ES-I3 (cell line): Measurements from ENCODE around the gene RASGEF1C.

Source experiments
- H3K36me3 ChIP-seq: 2 replicates; pipeline ENCODE4 v1.6.1; 2013; ENCODE audit warnings: mild to moderate bottlenecking, low read length, control low read depth, moderate library complexity; ENCODE audit not compliant: insufficient read depth
- H3K4me1 ChIP-seq: 2 replicates; pipeline ENCODE4 v1.6.1; 2013; ENCODE audit warnings: mild to moderate bottlenecking, control low read depth, low read length; ENCODE audit not compliant: insufficient read depth
- H3K9ac ChIP-seq: 2 replicates; pipeline ENCODE4 v1.6.1; 2013; ENCODE audit warnings: low read depth, mild to moderate bottlenecking, low read length, moderate library complexity
- H3K9me3 ChIP-seq: 2 replicates; pipeline ENCODE4 v1.6.1; 2013; ENCODE audit warnings: mild to moderate bottlenecking, low read length, moderate library complexity; ENCODE audit not compliant: control insufficient read depth, insufficient read depth

Gene RASGEF1C

DNA sequence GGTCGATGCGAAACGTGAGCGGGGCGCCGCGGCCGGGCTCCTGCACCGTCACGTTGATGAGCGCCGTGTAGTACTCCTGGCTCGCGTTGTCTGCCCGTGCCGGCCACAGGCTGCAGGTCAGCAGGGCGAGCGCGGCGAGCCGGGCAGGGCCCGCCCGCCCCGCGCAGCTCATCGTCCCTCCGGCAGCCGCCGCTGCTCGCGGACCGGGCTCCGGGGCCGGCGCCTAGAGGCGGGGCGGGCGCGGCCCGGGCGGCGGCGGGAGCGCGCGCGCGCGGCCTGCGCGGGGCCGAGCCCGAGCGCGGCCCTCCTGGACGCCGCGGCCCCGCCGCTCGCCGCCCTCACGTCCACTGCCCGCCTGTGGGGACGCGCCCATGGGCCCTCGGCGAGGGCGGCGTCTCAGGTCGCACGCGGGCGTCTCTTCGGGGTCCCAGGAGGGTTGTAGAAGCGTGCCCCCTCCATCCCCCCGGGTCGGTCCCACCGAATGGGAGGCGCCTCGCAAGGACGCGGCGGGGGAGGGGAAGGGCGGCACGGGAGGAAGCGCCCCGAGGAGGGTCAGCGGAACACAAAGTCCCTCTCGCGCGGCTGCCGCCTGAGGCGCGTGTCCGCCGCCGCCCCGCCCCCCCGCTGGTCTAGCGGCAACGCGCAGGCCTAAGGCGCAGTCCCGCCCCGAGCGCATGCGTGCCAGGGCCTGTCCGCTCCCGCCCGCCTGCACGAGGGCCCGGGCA is 137.3 kb downstream of the RASGEF1C start, which contains the start of gene RNF130:
RNF130 (minus strand) TSS at position 229 of the 725 bp plus-strand sequence; CDS start at position 172, 57 bp downstream.
- H3K9me3 ChIP-seq, result peaks cover 10% of the 10 kb centered on the region
- H3K4me1 ChIP-seq, result peaks cover 13% of the 10 kb centered on the region
- H3K9ac ChIP-seq, result peak within 1 kb of the TSS; percentile 91
- no peaks in the 10 kb centered on the region for H3K36me3 ChIP-seq

DNA sequence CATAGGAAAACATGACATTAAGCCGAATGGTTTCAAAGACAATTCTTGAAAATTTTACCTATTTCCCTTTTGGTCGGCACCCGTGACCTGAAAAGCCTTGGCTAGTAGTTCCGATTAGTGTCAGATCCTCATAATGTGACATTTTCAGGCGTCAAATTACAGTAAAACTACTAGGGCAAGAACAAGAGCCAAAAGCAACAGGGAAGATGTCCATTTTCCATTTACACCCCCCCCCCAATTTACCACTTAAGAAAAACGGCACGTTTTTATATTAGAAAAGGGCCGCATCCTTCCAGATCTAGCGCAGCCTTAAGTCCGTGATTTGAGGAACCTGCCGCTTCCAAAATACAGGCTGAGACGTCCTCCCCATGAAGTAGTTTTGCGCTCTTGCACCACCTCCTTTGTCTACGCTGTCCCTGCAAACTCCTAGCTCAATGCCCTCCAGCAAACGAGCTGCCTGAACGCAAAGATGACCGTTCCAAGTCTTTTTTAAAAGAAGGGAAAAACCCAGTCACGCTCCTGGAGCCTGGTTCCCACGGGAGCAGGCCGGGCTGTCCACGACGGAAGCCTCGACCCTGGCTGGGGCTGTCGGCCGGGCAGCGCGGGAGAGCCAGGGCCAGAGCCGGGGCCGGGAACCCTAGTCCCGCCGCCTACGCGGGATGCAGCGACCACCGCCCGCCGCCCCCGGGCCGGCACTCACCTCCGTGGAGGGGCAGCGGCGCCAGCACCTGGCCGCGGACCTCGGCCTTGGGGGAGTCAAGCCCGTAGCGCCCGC is 138.1 kb downstream of the RASGEF1C start:
- peaks cover 10% of the 10 kb centered on the region for H3K9me3 ChIP-seq
- peaks cover 13% of the 10 kb centered on the region for H3K4me1 ChIP-seq
- H3K36me3 ChIP-seq, result no peaks in the 10 kb centered on the region
- peak overlapping the region; percentile 91 for H3K9ac ChIP-seq

DNA sequence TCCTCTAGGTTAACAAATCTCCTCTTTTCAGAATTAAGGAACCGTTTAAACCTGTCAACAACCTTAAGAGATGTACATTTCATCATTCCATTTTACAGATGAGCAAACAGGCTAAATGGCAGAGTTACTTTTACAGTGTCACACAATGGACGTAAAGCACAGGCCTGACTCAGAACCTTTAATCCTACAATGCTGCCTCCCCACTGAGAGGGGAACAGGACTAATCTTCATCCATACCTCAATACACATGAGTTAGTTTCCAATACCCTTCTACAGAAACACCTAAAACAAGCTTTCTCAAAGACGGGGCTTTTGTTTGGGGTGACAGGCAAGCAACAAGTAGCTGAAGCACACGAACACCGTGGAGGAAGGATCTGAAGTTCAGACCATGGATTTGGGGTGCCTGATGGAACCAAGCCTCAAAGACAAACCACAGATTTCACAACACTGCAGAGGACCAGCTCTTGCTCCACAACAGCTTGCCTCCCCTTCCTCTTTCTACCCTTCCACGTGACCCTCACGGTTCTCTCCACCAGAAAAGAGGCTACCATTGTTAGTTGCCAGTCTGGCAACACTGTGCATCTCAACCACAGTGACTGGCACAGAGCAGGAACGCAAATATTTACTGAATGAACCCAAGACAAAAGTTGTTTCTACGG is 139.3 kb downstream of the RASGEF1C start:
- Histone ChIP-seq H3K36me3 (no peaks in the 10 kb centered on the region), H3K9ac (peak overlapping the region; percentile 91), H3K4me1 (peaks cover 13% of the 10 kb centered on the region)

GRCh38 chr5:180068519-180069090 is 140.4 kb downstream of the RASGEF1C start:
- Histone ChIP-seq H3K9ac (no peak overlapping the region), H3K4me1 (peaks cover 13% of the 10 kb centered on the region), H3K36me3 (no peaks in the 10 kb centered on the region), H3K9me3 (peaks cover 10% of the 10 kb centered on the region)

More for the DNA sequence above, 139.3 kb downstream of the RASGEF1C start:
- H3K9me3 ChIP-seq, result peaks cover 10% of the 10 kb centered on the region

- peaks cover 9% of the 10 kb centered on the region for H3K9me3 ChIP-seq
- no peaks in the 10 kb centered on the region for H3K36me3 ChIP-seq
- H3K4me1 ChIP-seq, result peaks cover 13% of the 10 kb centered on the region
- H3K9ac ChIP-seq, result no peak overlapping the region
Observed at GRCh38 chr5:180067986-180068385, 141.0 kb downstream of the RASGEF1C start.

- Histone ChIP-seq H3K9me3 (no peaks in the 10 kb centered on the region), H3K36me3 (no peaks in the 10 kb centered on the region), H3K9ac (no peak overlapping the region), H3K4me1 (peaks cover 34% of the 10 kb centered on the region)
Observed at GRCh38 chr5:180060192-180060591, 148.8 kb downstream of the RASGEF1C start.

DNA sequence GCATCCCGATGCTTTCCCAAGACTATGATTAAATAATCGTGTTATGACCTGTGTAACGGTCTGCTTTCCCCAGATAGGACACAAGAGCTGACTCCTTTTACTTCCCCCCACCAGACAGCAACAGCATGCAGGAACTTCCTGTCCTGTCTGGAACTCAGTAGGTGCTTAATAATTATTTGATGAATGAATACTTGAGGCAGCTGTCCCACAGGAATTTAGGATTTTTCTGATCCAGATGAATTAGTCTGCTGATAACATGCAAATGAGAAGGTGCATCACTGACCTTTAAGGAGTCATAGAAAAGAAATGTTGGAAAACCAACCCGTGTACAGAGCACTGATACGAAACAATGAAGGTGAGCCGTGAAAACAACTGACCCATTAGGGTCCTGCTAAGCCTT is 149.7 kb downstream of the RASGEF1C start:
- Histone ChIP-seq H3K9me3 (no peaks in the 10 kb centered on the region), H3K4me1 (peaks cover 38% of the 10 kb centered on the region), H3K36me3 (no peaks in the 10 kb centered on the region), H3K9ac (no peak overlapping the region)

DNA sequence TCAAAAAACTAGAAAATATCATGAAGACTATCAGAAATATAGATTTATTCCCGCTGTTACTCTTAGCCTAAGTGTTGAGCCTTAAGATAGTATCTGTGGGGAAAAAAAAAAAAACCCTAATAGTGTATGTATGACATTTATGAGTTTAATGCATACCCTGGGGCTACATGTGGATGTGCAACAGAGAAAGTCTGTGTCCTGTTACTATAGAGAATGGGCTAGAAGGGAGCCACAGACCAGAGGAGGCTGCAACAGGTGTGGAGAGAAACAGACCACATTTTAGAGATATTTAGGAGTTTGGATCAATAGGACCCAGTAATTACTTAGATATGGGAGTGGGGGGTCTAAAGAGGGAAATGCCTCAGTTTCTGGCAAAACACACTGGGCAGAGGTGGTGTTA is 152.9 kb downstream of the RASGEF1C start:
- no peaks in the 10 kb centered on the region for H3K9me3 ChIP-seq
- peaks cover 48% of the 10 kb centered on the region for H3K4me1 ChIP-seq
- no peaks in the 10 kb centered on the region for H3K36me3 ChIP-seq
- no peak overlapping the region for H3K9ac ChIP-seq

- no peaks in the 10 kb centered on the region for H3K36me3 ChIP-seq
- H3K4me1 ChIP-seq, result peaks cover 36% of the 10 kb centered on the region
Observed at GRCh38 chr5:180054226-180054625, 154.8 kb downstream of the RASGEF1C start.

GRCh38 chr5:180053061-180053602 is 155.9 kb downstream of the RASGEF1C start:
- Histone ChIP-seq H3K4me1 (peaks cover 34% of the 10 kb centered on the region), H3K36me3 (no peaks in the 10 kb centered on the region), H3K9ac (no peak overlapping the region), H3K9me3 (no peaks in the 10 kb centered on the region)

More at GRCh38 chr5:180054226-180054625, 154.8 kb downstream of the RASGEF1C start:
- Histone ChIP-seq H3K9me3 (no peaks in the 10 kb centered on the region), H3K9ac (no peak overlapping the region)

DNA sequence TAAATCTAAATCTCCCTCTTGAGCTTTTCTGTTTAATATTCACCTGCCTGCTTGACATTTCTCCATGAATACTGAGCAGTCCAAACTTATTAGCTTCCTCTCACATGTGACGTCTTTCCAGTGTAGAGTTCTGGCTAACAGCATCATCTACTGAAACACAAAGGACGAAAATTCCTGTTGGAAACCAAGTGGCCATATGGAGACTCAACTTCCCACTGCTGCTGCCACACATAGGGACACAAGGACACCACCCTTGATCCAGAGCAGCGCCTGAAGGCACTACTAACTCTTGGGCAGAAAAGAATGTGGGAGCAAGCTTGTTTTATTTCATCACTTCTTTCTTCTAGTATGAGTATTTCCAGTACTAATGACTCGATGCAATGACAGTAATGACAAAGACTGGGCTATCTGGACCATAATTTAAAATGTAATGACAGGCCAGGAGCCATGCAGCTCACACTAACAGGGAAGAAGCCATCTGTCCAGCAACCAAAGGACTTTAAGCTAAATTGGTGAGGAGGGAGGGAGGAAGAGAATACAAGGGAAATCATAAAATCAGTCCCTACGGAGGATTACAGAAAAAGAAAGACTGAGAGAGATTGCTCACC is 156.7 kb downstream of the RASGEF1C start:
- Histone ChIP-seq H3K9me3 (no peaks in the 10 kb centered on the region; the same call in 1 of the 2 replicates), H3K4me1 (peaks cover 27% of the 10 kb centered on the region), H3K9ac (no peak overlapping the region), H3K36me3 (no peaks in the 10 kb centered on the region)
